BE2C (cell line): ENCODE data around the gene DOK5.

Experiments
- DNase-seq: peaks from one replicate; pipeline ENCODE4 v3.0.0-alpha.2; 2020
- H3K27me3 ChIP-seq: fragments of 250-450 bp; sonication (Bioruptor Pico); 2 replicates; pipeline ENCODE4 v1.5.1; 2020; ENCODE audit warnings: mild to moderate bottlenecking
- H3K36me3 ChIP-seq: fragments of 250-450 bp; sonication (Bioruptor Pico); 2 replicates; pipeline ENCODE4 v1.5.1; 2020; ENCODE audit warnings: mild to moderate bottlenecking
- H3K4me1 ChIP-seq: fragments of 250-450 bp; sonication (Bioruptor Pico); 2 replicates; pipeline ENCODE4 v1.5.1; 2020
- H3K4me3 ChIP-seq: 2 replicates; pipeline ENCODE4 v1.5.1; 2011; ENCODE audit warnings: low read depth, low read length
- H3K9me3 ChIP-seq: fragments of 250-450 bp; sonication (Bioruptor Pico); 2 replicates; pipeline ENCODE4 v1.5.1; 2020
- TF ChIP-seq, protein P1 (sequence below): IDR thresholded peaks from 2 replicates; pipeline ENCODE4 v1.5.1; 2012; ENCODE audit warnings: mild to moderate bottlenecking, low read depth, low read length

The DOK5 gene

DNA sequence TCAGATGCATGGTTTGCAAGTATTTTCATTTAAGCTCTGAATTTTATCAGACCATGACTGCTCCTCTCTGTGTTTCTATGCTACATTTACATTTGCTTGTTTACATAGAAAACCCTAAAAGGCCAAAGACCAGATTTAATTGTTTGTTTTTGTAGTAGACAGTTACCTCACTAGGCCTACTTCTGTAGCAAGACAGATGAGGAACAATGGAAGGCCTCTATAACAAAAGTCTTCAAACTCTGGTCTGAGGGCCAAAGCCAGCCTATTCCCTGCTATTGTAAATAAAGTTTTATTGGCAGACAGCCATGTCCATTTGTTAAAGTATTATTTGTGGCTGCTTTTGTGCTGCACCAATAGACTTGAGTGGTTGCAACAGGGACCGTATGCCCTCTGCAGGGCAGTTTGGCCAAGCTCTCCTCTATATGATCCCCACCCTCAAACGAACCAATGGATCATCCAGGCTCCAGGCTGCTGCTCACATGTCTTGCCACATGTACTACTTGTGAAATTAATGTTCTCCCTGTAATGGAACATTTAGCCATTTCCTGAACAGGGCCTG, 182.0 kb downstream of the DOK5 start:
- H3K4me1 ChIP-seq, result no peaks in the 10 kb centered on the region
- no peaks in the 10 kb centered on the region; the same call in 1 of the 2 replicates for H3K27me3 ChIP-seq
- H3K4me3 ChIP-seq, result no peak overlapping the region
- TF ChIP-seq, protein P1, sequence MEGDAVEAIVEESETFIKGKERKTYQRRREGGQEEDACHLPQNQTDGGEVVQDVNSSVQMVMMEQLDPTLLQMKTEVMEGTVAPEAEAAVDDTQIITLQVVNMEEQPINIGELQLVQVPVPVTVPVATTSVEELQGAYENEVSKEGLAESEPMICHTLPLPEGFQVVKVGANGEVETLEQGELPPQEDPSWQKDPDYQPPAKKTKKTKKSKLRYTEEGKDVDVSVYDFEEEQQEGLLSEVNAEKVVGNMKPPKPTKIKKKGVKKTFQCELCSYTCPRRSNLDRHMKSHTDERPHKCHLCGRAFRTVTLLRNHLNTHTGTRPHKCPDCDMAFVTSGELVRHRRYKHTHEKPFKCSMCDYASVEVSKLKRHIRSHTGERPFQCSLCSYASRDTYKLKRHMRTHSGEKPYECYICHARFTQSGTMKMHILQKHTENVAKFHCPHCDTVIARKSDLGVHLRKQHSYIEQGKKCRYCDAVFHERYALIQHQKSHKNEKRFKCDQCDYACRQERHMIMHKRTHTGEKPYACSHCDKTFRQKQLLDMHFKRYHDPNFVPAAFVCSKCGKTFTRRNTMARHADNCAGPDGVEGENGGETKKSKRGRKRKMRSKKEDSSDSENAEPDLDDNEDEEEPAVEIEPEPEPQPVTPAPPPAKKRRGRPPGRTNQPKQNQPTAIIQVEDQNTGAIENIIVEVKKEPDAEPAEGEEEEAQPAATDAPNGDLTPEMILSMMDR, result no peak
- no peaks in the 10 kb centered on the region for H3K9me3 ChIP-seq
- no peaks in the 10 kb centered on the region for H3K36me3 ChIP-seq
- DNase-seq, result no peak

DNA sequence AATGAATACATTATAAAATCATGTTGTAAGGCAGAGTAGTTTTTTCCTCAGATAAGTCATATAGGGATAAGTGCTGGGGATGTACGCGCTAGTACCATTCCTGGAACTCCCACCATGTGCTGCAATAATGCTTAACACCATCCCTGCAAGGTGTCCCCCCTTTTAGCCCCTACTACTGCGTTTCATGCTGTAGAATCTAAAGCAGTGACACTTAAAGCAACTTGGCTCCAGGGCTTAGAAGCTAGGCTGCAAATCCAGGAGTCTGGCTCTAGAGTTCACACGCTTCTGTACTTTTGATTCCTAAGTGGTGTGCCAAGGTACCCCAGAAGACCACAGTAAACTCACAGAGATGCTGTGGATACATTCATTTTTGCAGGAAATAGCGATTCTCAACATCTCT, 183.1 kb downstream of the DOK5 start:
- no peak overlapping the region for H3K4me3 ChIP-seq

DNA sequence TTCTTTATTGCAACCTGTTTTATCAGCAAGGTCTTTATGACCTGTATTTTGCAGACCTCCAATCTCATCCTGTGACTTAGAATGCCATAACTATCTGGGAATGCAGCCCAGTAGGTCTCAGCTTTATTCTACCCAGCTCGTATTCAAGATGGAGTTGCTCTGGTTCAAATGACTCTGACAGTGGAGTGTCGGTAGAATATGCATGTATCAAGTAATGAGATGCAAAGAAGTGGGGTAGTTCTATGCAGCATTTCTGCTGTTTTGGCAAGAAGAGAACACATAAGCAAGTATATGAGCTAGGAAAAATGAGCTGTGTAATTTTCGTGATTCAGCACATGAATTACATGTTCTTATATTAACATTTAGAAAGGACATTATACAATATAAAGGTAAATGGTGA, 185.9 kb downstream of the DOK5 start:
- no peaks in the 10 kb centered on the region for H3K27me3 ChIP-seq
- no peak overlapping the region for H3K4me3 ChIP-seq
- no peak for DNase-seq
- TF ChIP-seq, protein P1, result no peak
- H3K4me1 ChIP-seq, result no peaks in the 10 kb centered on the region
- H3K36me3 ChIP-seq, result no peaks in the 10 kb centered on the region
- no peaks in the 10 kb centered on the region for H3K9me3 ChIP-seq

More for the DNA sequence above, 183.1 kb downstream of the DOK5 start:
- TF ChIP-seq, protein P1, result no peak
- DNase-seq, result no peak
- no peaks in the 10 kb centered on the region for H3K4me1 ChIP-seq
- no peaks in the 10 kb centered on the region for H3K36me3 ChIP-seq
- no peaks in the 10 kb centered on the region; the same call in 1 of the 2 replicates for H3K27me3 ChIP-seq
- H3K9me3 ChIP-seq, result no peaks in the 10 kb centered on the region

DNA sequence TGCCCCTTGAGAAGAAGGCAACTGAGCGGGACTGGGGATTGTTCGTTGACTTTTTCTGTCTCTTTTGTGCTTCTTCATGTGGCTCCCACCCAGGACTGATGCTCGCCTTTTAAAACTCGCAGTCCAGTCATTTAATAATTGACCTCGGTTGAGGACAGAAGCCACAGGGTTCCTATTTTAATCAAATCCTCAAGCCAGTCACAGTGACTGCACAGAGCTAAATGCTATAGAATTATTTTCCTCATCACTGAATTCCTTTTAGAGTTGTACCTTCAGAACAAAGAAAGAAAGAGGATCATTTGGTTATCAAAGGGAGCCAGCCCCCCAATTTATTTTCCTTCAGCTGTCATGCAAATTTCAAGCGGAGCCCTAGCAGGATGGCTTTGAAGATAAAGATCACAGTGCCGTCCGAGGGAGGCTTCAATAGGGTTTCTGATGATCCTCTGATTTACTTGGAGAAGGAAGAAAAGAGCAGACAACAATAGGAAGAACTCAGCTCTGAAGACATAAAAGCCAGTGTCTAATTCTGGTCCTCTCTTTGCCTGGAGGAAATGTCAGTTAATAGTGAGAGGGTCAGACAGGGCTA, 186.6 kb downstream of the DOK5 start:
- Histone ChIP-seq H3K27me3 (no peaks in the 10 kb centered on the region), H3K4me1 (no peaks in the 10 kb centered on the region), H3K9me3 (no peaks in the 10 kb centered on the region), H3K4me3 (no peak overlapping the region), H3K36me3 (no peaks in the 10 kb centered on the region)
- TF ChIP-seq, protein P1, result no peak
- no peak for DNase-seq

DNA sequence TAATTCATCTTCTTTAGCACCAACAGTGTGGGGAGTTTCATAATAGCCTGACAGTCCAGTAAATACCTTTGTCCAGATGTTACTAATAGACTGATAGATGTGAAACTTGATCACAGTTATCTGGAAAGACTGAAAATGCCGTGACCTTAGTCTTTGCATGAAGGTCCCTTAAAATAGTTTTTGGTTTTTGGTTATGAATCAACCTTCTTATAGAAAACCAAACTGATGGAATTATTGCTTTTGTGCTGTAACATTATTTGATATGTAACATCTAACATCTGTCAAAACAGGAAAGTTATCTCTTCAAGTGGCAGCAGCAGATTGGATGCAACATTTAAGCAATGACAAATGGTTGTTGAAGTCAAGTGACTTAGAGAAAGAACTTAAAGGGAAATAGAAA, 190.4 kb downstream of the DOK5 start:
- Histone ChIP-seq H3K9me3 (no peaks in the 10 kb centered on the region), H3K27me3 (no peaks in the 10 kb centered on the region; the same call in 1 of the 2 replicates), H3K36me3 (no peaks in the 10 kb centered on the region), H3K4me3 (no peak overlapping the region), H3K4me1 (no peaks in the 10 kb centered on the region; the same call in 1 of the 2 replicates)
- TF ChIP-seq, protein P1, result no peak
- DNase-seq, result no peak
